ENCODE data around the gene LYRM4. TPM values are rescaled to one million over a fixed set of nuclear protein-coding genes. Genes with fewer than 3 reads are reported as not detected.
A peak's percentile ranks its signal among the peaks of the same experiment; 100 is the strongest.

The LYRM4 gene
- total RNA-seq, 1 experiment from 2014 or later = 36.1 TPM

- H3K9me3 Mint-ChIP-seq (ENCODE audit: unreplicated experiment) = no peaks in the 10 kb centered on the region
- CTCF ChIA-PET = interaction anchor here (0.6 to 0.7 kb wide), 3 partner anchors 15 to 273 kb away, joined by 3 to 5 read pairs (median 3); no protein-coding TSS in a partner anchor
These were observed 46.1 kb downstream of the LYRM4 start for GRCh38 chr6:5214570-5215052.

DNA sequence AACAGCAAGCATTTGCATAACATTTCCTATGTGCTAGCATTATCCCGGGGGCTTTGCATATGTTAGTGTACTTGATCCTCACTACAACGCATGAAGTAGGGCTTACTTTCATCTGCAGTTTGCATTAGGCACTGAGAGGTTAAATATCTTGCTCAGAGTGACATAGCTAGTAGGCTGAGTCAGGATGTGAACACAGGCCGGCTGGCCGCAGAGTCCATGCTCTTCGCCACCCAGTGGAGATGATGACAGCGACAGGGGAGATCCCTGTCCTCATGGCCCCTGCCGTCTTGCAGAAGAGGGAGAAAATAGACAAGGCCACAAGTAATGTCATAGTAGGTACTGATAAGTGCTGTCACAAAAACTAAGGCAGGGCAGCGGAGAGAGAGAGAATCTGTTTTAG, 46.9 kb downstream of the LYRM4 start:
- no peaks in the 10 kb centered on the region for H3K9me3 Mint-ChIP-seq (ENCODE audit: unreplicated experiment)
- intact Hi-C loops (cut with micrococcal nuclease) = no loop called here
- no peaks in the 10 kb centered on the region for H3K4me1 Mint-ChIP-seq (ENCODE audit: insufficient read depth, unreplicated experiment)
- no peaks in the 10 kb centered on the region for H3K27me3 Mint-ChIP-seq (ENCODE audit: insufficient read depth, unreplicated experiment)
- CTCF ChIA-PET = interaction anchor here (0.7 to 0.8 kb wide), 2 partner anchors 69 to 90 kb away, joined by 3 to 5 read pairs; no protein-coding TSS in a partner anchor
- no peak for TF ChIP-seq CTCF (IDR thresholded peaks at IDR 0.05; ENCODE audit: unreplicated experiment)
- peaks cover 15% of the 10 kb centered on the region for H3K36me3 Mint-ChIP-seq (ENCODE audit: insufficient read depth, unreplicated experiment)
- no peak overlapping the region for H3K4me3 Mint-ChIP-seq (ENCODE audit: unreplicated experiment)
- no TSS peak for BruUV-seq (replicated peaks)
- H3K27ac Mint-ChIP-seq (ENCODE audit: low read depth, unreplicated experiment) = no peak overlapping the region
- POLR2A ChIA-PET = no interaction called here
- DNase-seq (ENCODE audit: unreplicated experiment) = no peak

More at GRCh38 chr6:5214570-5215052, 46.1 kb downstream of the LYRM4 start:
- POLR2A ChIA-PET = no interaction called here
- no TSS peak for BruUV-seq (replicated peaks)
- intact Hi-C loops (cut with micrococcal nuclease) = loop anchor here (1.0 to 5.0 kb wide), 2 partner anchors 89 to 188 kb away; no protein-coding TSS in a partner anchor
- peak; percentile 71 for TF ChIP-seq CTCF (IDR thresholded peaks at IDR 0.05; ENCODE audit: unreplicated experiment)
- Mint-ChIP-seq H3K36me3 (ENCODE audit: insufficient read depth, unreplicated experiment) (peaks cover 15% of the 10 kb centered on the region), H3K27me3 (ENCODE audit: insufficient read depth, unreplicated experiment) (no peaks in the 10 kb centered on the region), H3K27ac (ENCODE audit: low read depth, unreplicated experiment) (no peak overlapping the region), H3K4me3 (ENCODE audit: unreplicated experiment) (no peak overlapping the region), H3K4me1 (ENCODE audit: insufficient read depth, unreplicated experiment) (no peaks in the 10 kb centered on the region)
- peak; percentile 38 for DNase-seq (ENCODE audit: unreplicated experiment)

GRCh38 chr6:5211492-5211891, 49.3 kb downstream of the LYRM4 start:
- Mint-ChIP-seq H3K4me3 (ENCODE audit: unreplicated experiment) (no peak overlapping the region), H3K4me1 (ENCODE audit: insufficient read depth, unreplicated experiment) (no peaks in the 10 kb centered on the region), H3K9me3 (ENCODE audit: unreplicated experiment) (no peaks in the 10 kb centered on the region), H3K27me3 (ENCODE audit: insufficient read depth, unreplicated experiment) (no peaks in the 10 kb centered on the region), H3K27ac (ENCODE audit: low read depth, unreplicated experiment) (no peak overlapping the region), H3K36me3 (ENCODE audit: insufficient read depth, unreplicated experiment) (peaks cover 15% of the 10 kb centered on the region)
- DNase-seq (ENCODE audit: unreplicated experiment) = no peak
- intact Hi-C loops (cut with micrococcal nuclease) = no loop called here
- TF ChIP-seq CTCF (IDR thresholded peaks at IDR 0.05; ENCODE audit: unreplicated experiment) = no peak
- ChIA-PET CTCF (interaction anchor here (0.6 kb wide), 1 partner anchor 8 kb away, joined by 3 read pairs; no protein-coding TSS in a partner anchor), POLR2A (no interaction called here)
- BruUV-seq (replicated peaks) = no TSS peak

DNA sequence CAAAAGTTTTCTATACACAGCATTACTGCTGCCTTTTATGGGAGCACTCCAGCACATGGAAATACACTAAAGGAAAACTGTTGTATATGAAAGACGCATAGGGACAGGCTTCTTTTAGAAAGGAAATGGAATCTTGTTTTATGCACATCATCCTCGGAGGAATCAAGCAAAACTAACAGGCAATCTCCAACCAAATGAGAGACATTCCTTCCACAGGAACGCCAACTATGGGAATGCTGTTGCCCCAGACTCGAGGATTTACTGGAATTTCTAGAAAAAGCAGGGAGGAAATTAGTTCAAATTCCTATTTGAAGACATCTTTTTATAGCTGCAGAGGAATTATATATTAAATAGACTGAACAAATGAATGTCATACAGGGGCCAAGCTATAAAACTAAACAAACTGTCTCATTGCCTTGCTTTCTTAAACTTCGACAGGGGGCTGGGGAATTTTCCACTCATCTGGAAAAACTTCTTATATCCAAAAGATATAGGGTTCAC, 52.2 kb downstream of the LYRM4 start:
- no TSS peak for BruUV-seq (replicated peaks)
- peaks cover 15% of the 10 kb centered on the region for H3K36me3 Mint-ChIP-seq (ENCODE audit: insufficient read depth, unreplicated experiment)
- TF ChIP-seq CTCF (IDR thresholded peaks at IDR 0.05; ENCODE audit: unreplicated experiment) = no peak
- H3K27ac Mint-ChIP-seq (ENCODE audit: low read depth, unreplicated experiment) = no peak overlapping the region
- ChIA-PET POLR2A (interaction anchor here (1.1 kb wide), 1 partner anchor 14 kb away, joined by 3 read pairs; no protein-coding TSS in a partner anchor), CTCF (interaction anchor here (1.8 kb wide), 1 partner anchor 65 kb away, joined by 8 read pairs; no protein-coding TSS in a partner anchor)
- DNase-seq (ENCODE audit: unreplicated experiment) = no peak
- H3K4me1 Mint-ChIP-seq (ENCODE audit: insufficient read depth, unreplicated experiment) = no peaks in the 10 kb centered on the region
- intact Hi-C loops (cut with micrococcal nuclease) = no loop called here
- H3K4me3 Mint-ChIP-seq (ENCODE audit: unreplicated experiment) = no peak overlapping the region
- H3K9me3 Mint-ChIP-seq (ENCODE audit: unreplicated experiment) = no peaks in the 10 kb centered on the region
- H3K27me3 Mint-ChIP-seq (ENCODE audit: insufficient read depth, unreplicated experiment) = no peaks in the 10 kb centered on the region
